B cell (primary cell): ENCODE results near the gene INSIG2.

ENCODE experiments used
- EZH2 ChIP-seq: IDR thresholded peaks from 2 replicates; pipeline ENCODE4 v1.6.1; 2012; ENCODE audit warnings: borderline replicate concordance, low read depth, mild to moderate bottlenecking, moderate library complexity, low read length; ENCODE audit not compliant: insufficient read depth, poor library complexity, severe bottlenecking
- TF ChIP-seq, protein P1 (sequence below): fragments of 200-600 bp; IDR thresholded peaks from one replicate; pipeline ENCODE4 v1.8.0; 2022; ENCODE audit warnings: antibody characterized with exemption, mild to moderate bottlenecking

DNA sequence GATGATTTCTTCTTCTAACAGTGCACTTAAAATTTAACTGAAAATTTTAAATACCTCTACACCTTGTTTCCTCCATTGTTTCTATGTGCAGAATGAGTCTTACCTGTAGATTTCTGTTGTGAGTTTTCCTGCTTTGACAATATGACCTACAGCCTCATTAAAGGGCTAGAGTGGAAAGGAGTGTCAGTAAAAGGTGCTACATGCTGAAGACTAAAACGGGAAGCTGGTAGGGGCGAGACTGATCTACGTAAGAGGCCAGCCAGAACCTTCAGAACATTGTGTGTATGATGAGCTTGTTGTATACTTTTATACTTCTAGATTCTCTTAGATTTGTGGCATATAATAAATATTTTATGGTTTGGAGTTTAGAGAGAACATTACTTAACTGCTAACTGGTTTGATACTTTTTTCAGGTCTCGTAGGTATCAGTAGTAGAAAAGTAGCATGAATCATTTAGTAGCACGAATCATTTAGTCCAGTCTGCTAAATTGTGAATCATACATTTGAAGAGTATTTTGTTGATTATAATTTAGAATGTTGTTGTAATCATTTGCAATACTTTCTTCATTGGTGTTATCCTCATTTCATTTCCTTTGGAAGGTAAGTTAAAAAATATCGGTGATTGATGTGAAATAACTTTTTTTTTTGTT lies 14.3 kb downstream of the INSIG2 start:
- TF ChIP-seq, protein P1, sequence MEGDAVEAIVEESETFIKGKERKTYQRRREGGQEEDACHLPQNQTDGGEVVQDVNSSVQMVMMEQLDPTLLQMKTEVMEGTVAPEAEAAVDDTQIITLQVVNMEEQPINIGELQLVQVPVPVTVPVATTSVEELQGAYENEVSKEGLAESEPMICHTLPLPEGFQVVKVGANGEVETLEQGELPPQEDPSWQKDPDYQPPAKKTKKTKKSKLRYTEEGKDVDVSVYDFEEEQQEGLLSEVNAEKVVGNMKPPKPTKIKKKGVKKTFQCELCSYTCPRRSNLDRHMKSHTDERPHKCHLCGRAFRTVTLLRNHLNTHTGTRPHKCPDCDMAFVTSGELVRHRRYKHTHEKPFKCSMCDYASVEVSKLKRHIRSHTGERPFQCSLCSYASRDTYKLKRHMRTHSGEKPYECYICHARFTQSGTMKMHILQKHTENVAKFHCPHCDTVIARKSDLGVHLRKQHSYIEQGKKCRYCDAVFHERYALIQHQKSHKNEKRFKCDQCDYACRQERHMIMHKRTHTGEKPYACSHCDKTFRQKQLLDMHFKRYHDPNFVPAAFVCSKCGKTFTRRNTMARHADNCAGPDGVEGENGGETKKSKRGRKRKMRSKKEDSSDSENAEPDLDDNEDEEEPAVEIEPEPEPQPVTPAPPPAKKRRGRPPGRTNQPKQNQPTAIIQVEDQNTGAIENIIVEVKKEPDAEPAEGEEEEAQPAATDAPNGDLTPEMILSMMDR = no peak
- no peak for TF ChIP-seq EZH2
